ENCODE data around the gene STARD3.

GRCh38 chr17:39618956-39619785, 17.8 kb upstream of the STARD3 start:
- no peak for TF ChIP-seq CTCF (IDR thresholded peaks at IDR 0.05)
- no peak for TF ChIP-seq POLR2A (IDR thresholded peaks at IDR 0.05)
